Sigmoid colon (tissue), 4 donors: ENCODE data around the gene CAMK4.

ENCODE experiments used
- POLR2AphosphoS5 ChIP-seq, 4 donors: sonication (generic); formaldehyde crosslinking; IDR thresholded peaks; one replicate each; pipeline ENCODE4 v1.6.1; 2017; ENCODE audit warnings: antibody characterized with exemption in 4 of 4
- TF ChIP-seq, protein P1 (sequence below), 4 experiments: fragments of 450-650 bp in 3 of 4; fragments of 200-600 bp in 1 of 4; IDR thresholded peaks; one replicate each; pipeline ENCODE4 v1.5.1; 2016 to 2019; ENCODE audit warnings: antibody characterized with exemption in 4 of 4, mild to moderate bottlenecking in 3 of 4, moderate library complexity in 2 of 4

DNA sequence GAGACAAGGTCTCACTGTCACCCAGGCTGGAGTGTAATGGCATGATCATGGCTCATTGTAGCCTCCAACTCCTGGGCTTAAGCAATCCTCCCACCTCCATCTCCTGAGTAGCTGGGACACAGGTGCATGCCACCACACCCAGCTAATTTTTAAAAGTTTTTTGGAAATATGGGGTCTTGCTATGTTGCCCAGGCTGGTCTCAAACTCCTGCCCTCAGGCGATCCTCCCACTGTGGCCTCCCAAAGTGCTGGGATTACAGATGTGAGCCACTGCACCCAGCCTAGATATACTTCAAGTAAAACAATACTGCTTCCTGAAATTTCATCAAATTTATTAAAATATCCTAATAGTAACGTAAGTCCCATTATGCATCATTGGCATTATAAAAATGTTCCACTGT is 254.7 kb downstream of the CAMK4 start:
- TF ChIP-seq POLR2AphosphoS5 (IDR thresholded peaks at IDR 0.05), result no peak
- TF ChIP-seq, protein P1, sequence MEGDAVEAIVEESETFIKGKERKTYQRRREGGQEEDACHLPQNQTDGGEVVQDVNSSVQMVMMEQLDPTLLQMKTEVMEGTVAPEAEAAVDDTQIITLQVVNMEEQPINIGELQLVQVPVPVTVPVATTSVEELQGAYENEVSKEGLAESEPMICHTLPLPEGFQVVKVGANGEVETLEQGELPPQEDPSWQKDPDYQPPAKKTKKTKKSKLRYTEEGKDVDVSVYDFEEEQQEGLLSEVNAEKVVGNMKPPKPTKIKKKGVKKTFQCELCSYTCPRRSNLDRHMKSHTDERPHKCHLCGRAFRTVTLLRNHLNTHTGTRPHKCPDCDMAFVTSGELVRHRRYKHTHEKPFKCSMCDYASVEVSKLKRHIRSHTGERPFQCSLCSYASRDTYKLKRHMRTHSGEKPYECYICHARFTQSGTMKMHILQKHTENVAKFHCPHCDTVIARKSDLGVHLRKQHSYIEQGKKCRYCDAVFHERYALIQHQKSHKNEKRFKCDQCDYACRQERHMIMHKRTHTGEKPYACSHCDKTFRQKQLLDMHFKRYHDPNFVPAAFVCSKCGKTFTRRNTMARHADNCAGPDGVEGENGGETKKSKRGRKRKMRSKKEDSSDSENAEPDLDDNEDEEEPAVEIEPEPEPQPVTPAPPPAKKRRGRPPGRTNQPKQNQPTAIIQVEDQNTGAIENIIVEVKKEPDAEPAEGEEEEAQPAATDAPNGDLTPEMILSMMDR (IDR thresholded peaks at IDR 0.05), result no peak
